Measurements from ENCODE around the gene COX19. TPM values are rescaled to one million over a fixed set of nuclear protein-coding genes. Genes with fewer than 3 reads are reported as not detected.

Gene COX19
- total RNA-seq, result 9.0 and 12.1 TPM in 2 replicates

DNA sequence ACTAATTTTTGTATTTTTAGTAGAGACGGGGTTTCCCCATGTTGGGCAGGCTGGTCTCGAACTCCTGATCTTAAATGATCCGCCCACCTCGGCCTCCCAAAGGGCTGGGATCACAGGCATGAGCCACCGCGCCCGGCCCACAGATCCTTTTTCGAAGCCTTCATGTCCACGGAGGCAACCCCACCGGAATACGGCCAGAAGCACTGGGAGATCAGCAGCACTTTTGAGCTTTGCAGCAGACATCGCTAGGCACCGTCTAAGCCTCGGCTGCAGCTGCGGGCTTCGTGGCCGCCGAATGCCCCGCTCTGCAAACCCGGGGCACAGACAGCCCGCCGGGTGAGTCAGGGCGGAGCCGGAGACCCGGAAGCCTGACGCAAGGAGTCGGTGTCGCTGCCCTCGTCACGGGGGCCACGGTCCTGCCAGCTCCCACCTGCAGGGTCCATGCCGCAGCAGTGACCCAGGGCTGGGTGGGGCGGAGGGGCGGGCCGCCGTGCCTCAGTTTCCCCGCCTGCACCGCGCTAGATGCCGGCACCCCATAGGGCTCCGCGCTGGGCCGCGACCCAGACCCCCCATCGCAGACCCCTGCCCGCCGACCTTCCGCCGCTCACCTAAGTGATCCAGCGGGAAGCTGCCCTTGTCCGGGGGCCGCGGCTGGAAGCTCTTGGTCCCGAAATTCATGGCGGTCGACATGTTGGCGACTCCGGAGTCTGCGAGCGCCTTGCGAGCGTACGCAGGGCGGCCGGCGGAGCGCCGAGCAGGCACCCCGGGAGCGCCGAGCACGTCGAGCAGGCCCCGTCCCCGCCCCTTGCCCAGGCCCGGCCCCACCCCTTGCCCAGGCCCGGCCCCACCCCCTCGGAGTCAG lies at the start of gene COX19:
Gene COX19, minus strand, starts transcription at position 730 of the 862 bp plus-strand sequence. Its CDS starts 40 bp downstream, at position 690.

GRCh38 chr7:983004-983615 lies 7.8 kb upstream of the COX19 start, which contains the start of gene CYP2W1:
TSS of gene CYP2W1 (plus strand) at chr7:983181. CDS start at chr7:983212, 31 bp downstream.

GRCh38 chr7:954330-955238 lies 20.8 kb downstream of the COX19 start, which contains the start of gene ADAP1:
TSS of gene ADAP1 (minus strand) at chr7:954680. CDS start at chr7:954477, 203 bp downstream.

Other genes starting within 250 kb of the COX19 start
- gene DNAAF5, start 248.8 kb downstream of the COX19 start, total RNA-seq, result 20.2 and 23.2 TPM in 2 replicates
- gene PRKAR1B, start 248.3 kb downstream of the COX19 start, total RNA-seq, result 9.2 and 17.4 TPM in 2 replicates
- gene SUN1, start 143.1 kb downstream of the COX19 start, total RNA-seq, result 162 and 259 TPM in 2 replicates
- gene GET4, start 99.0 kb downstream of the COX19 start, total RNA-seq, result 27.8 and 28.0 TPM in 2 replicates
- gene ADAP1, start 20.9 kb downstream of the COX19 start, total RNA-seq, result 0.44 and 2.6 TPM in 2 replicates
- gene CYP2W1, start 7.6 kb upstream of the COX19 start, total RNA-seq, result not detected in 2 replicates
- 1.2 and 5.0 TPM in 2 replicates for gene GPR146, start 69.0 kb upstream of the COX19 start, total RNA-seq
- 4.5 and 4.9 TPM in 2 replicates for gene GPER1, start 112.6 kb upstream of the COX19 start, total RNA-seq
- gene ZFAND2A, start 184.6 kb upstream of the COX19 start, total RNA-seq, result 10.6 and 13.4 TPM in 2 replicates

Measured in smooth muscle cell of trachea (primary cell).